Islet precursor cell (in vitro differentiated cells): ENCODE results near the gene PSD.

Experiments used
- DNase-seq: peaks from one replicate; pipeline ENCODE4 v3.0.0-alpha.2; 2018

Gene PSD

GRCh38 chr10:102402512-102402896 lies 16.1 kb downstream of the PSD start:
- DNase-seq = no peak

- peak; percentile 98 for DNase-seq
Observed at GRCh38 chr10:102401735-102402511, 16.7 kb downstream of the PSD start.

GRCh38 chr10:102401342-102401654 lies 17.3 kb downstream of the PSD start:
- no peak for DNase-seq

GRCh38 chr10:102400598-102401341 lies 17.8 kb downstream of the PSD start:
- no peak for DNase-seq

GRCh38 chr10:102400076-102400475 lies 18.5 kb downstream of the PSD start:
- no peak for DNase-seq

GRCh38 chr10:102399217-102400021 lies 19.2 kb downstream of the PSD start:
- DNase-seq = peak; percentile 93

GRCh38 chr10:102398172-102399020 lies 20.2 kb downstream of the PSD start:
- no peak for DNase-seq

GRCh38 chr10:102397222-102398171 lies 21.1 kb downstream of the PSD start:
- no peak for DNase-seq

GRCh38 chr10:102396730-102397151 lies 21.8 kb downstream of the PSD start:
- DNase-seq = no peak

GRCh38 chr10:102396317-102396650 lies 22.3 kb downstream of the PSD start:
- DNase-seq = no peak

- peak; percentile 94 for DNase-seq
Observed at GRCh38 chr10:102395400-102396316, 22.9 kb downstream of the PSD start, which contains the start of gene NFKB2. Gene NFKB2 (plus strand): TSS chr10:102395705. CDS start chr10:102395960, 255 bp downstream.

- no peak for DNase-seq
Observed at GRCh38 chr10:102394801-102395399, 23.7 kb downstream of the PSD start.

- DNase-seq = peak; percentile 95
Observed at GRCh38 chr10:102394079-102394800, 24.3 kb downstream of the PSD start.

GRCh38 chr10:102393411-102394078 lies 25.0 kb downstream of the PSD start:
- DNase-seq = no peak

GRCh38 chr10:102392306-102392705 lies 26.3 kb downstream of the PSD start:
- DNase-seq = no peak

GRCh38 chr10:102389894-102390293 lies 28.7 kb downstream of the PSD start:
- no peak for DNase-seq

GRCh38 chr10:102384606-102385429 lies 33.8 kb downstream of the PSD start:
- no peak for DNase-seq

- peak; percentile 65 for DNase-seq
Observed at GRCh38 chr10:102384053-102384452, 34.5 kb downstream of the PSD start.
